ENCODE data around the gene MFSD6. TPM values are rescaled to one million over a fixed set of nuclear protein-coding genes. Genes with fewer than 3 reads are reported as not detected.
A peak's percentile ranks its signal among the peaks of the same experiment; 100 is the strongest.
"Not testable (repeated sequence)": the region's sequence is repeated elsewhere in the genome, so short reads cannot be mapped to it uniquely, and the experiment has no call there.

MFSD6 gene
- 100 to 1,000 TPM; 132 to 189 (median 182) TPM for total RNA-seq

DNA sequence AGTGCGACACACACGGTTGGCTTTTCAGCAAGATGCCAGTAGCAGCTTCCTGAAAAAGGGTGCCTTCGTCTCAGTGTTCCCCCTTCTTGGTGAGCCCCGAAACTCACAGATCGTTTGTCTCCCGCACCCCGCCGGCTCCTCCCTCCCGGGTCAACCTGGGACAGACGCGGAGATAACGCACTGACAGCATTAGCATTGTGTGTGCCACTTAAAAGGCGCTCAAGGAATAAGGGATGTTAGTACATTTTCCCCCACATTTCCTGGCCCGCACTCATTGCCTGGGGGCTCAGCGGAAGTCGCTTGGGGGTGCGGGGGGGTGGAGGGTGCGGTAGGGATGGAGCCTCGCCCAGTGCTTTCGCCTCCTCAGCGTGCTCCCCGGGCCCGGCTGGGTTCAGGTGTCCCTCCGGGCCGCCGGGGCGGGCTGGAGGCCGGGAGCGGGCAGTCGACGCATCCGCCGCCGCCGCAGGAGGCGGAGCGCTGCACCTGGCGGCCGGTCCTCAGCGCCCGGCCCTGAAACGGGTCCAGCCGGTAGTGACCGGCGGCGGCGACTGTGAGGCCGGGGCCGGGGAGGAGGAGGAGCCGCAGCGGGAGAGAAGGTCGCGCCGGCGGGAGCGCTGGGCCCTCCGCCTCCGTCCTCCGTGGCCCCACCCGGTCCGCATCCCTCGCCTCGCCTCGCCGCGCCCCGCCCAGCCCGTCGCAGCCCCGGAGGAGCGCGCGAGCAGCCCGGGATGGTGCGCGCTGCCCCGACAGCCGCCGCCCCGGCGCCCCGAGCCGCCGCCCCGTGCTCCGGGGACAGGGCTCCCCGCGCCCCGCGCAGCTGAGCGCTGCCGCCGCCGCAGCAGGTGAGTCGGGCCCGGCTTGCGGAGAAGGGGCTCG is at the start of gene MFSD6:
Gene MFSD6 (plus strand): TSS at position 694 of the 876 bp plus-strand sequence. CDS start 27,675 bp downstream, outside the sequence.
- peak within 1 kb of the TSS; percentile 85 to 95 (median 90) for H3K27ac ChIP-seq
- peaks cover 25 to 32% of the 10 kb centered on the region in 2 donors for H3K4me1 ChIP-seq
- no peaks in the 10 kb centered on the region for H3K27me3 ChIP-seq
- DNase-seq = peak; percentile 75 to 77
- no peaks in the 10 kb centered on the region for H3K9me3 ChIP-seq
- WGBS, 2 donors = 3 to 7% methylated on average over 13 of the region's 98 CpGs
- intact Hi-C loops (cut with DNase I) = no loop called here
- peak in 1 of 2 donors; percentile 82 for TF ChIP-seq POLR2A (IDR thresholded peaks at IDR 0.05)
- TF ChIP-seq, protein P1, sequence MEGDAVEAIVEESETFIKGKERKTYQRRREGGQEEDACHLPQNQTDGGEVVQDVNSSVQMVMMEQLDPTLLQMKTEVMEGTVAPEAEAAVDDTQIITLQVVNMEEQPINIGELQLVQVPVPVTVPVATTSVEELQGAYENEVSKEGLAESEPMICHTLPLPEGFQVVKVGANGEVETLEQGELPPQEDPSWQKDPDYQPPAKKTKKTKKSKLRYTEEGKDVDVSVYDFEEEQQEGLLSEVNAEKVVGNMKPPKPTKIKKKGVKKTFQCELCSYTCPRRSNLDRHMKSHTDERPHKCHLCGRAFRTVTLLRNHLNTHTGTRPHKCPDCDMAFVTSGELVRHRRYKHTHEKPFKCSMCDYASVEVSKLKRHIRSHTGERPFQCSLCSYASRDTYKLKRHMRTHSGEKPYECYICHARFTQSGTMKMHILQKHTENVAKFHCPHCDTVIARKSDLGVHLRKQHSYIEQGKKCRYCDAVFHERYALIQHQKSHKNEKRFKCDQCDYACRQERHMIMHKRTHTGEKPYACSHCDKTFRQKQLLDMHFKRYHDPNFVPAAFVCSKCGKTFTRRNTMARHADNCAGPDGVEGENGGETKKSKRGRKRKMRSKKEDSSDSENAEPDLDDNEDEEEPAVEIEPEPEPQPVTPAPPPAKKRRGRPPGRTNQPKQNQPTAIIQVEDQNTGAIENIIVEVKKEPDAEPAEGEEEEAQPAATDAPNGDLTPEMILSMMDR (IDR thresholded peaks at IDR 0.05) = peak in 3 of 6 experiments; percentile 12 to 25 (median 20)
- H3K36me3 ChIP-seq = no peaks in the 10 kb centered on the region
- H3K4me3 ChIP-seq (replicated peaks in 1 of 3) = peak within 1 kb of the TSS; percentile 60 to 89 (median 70)

DNA sequence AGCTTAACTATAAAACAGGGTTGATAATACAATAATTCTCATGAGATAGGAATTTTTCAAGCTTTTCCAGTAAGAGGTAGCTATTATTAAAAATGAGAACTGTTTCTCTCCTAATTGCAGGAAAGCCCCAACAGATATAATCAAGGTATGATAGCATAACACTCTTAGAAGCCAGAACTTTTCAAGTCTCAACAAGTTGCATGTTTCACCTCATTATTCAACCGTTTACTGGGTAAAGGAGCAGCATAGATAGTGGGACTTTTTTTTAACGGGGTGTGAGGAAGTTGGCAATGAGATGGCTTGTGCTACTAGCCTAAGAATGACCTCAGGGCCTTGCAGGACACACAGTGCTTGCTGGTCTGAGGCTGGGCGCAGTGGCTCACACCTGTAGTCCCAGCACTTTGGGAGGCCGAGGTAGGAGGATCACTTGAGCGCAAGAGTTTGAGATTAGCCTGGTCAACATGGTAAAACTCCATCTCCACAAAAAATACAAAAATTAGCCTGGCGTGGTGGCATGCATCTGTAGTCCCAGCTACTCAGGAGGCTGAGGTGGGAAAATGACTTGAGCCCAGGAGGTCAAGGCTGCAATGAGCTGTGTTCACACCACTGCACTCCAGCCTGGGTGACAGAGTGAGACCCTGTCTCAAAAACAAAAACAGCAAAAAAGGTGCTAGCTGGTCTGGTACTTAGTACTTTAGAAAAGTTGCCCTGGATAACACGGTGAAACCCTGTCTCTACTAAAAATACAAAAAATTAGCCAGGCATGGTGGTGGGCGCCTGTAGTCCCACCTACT is 49.3 kb upstream of the MFSD6 start:
- intact Hi-C loops (cut with DNase I); H3K36me3 ChIP-seq; DNase-seq; H3K9me3 ChIP-seq; H3K4me3 ChIP-seq (replicated peaks in 1 of 3); H3K27me3 ChIP-seq: not testable (repeated sequence)
- WGBS, 2 donors = 87 to 90% methylated on average over 8 of the region's 8 CpGs
- H3K27ac ChIP-seq = peak overlapping the region in 2 of 3 donors; percentile 65 to 70
- peaks cover 27 to 31% of the 10 kb centered on the region in 2 donors for H3K4me1 ChIP-seq

DNA sequence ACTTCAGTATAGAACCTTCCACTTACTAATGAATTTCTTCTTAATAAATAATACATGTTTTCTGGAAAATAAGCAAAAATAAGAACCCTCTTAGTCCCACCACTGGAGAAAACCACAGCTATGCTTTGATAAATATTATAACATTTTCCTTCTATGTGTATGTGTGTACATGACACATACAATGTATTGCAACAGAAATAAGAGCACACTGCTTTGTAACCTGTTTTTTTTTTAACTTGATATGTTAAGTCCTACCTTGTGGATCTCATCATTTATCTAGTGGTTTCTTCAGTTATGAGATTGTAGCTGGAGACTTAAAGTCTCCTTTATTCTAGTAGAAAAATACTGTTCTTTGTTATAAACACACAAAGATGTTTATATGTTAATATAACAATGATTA is 47.6 kb upstream of the MFSD6 start:
- Histone ChIP-seq H3K9me3 (no peaks in the 10 kb centered on the region), H3K27ac (peak overlapping the region in 2 of 3 donors; percentile 58 to 70), H3K27me3 (no peaks in the 10 kb centered on the region), H3K36me3 (no peaks in the 10 kb centered on the region), H3K4me1 (peaks cover 27 to 31% of the 10 kb centered on the region in 2 donors), H3K4me3 (replicated peaks in 1 of 3) (no peak overlapping the region)
- DNase-seq = no peak
- intact Hi-C loops (cut with DNase I) = no loop called here
- TF ChIP-seq POLR2A (IDR thresholded peaks at IDR 0.05) = no peak
- TF ChIP-seq, protein P1 (IDR thresholded peaks at IDR 0.05) = no peak

DNA sequence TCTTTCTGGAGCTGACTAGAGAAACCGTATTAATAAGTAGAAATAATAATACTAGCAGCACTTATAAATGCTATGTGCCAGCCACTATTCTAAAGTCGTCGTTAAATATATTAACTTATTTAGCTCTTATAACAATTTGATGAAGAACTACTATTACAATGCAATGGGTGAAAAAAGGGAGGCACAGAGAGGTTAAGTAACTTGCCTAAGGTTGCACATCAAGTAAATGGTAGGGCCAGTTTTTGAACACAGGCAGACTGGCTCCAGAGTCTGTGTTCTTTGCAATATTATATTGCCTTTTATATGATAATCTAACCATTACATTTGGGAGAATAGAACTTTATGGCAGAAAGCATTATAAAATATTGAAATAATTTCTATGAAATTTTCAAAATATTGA is 47.2 kb upstream of the MFSD6 start:
- Histone ChIP-seq H3K4me3 (replicated peaks in 1 of 3) (no peak overlapping the region), H3K36me3 (no peaks in the 10 kb centered on the region), H3K9me3 (no peaks in the 10 kb centered on the region), H3K4me1 (peaks cover 23 to 31% of the 10 kb centered on the region in 2 donors), H3K27me3 (no peaks in the 10 kb centered on the region), H3K27ac (no peak overlapping the region)
- TF ChIP-seq POLR2A (IDR thresholded peaks at IDR 0.05) = no peak
- TF ChIP-seq, protein P1 (IDR thresholded peaks at IDR 0.05) = no peak
- intact Hi-C loops (cut with DNase I) = no loop called here
- 98 to 99% methylated on average over 3 of the region's 3 CpGs for WGBS, 2 donors
- DNase-seq = no peak

DNA sequence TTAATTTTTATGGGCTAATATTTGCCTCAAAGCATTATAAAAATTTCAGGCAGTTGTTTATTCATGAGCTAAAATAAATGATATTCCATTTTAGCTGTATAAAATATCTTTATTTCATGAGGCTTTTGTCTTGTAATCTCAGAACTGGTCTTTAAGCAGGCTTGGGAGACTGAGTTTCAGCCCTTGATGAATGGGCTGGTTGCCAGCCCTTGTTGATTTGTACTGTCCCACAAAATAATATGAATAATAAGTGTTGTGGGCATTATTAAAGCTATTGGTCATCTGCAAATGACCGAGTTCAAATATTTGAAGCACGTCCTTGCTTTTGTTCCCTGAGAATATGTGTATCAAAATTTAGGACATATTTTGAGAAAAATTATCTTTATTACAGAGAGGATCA is 46.6 kb upstream of the MFSD6 start:
- H3K4me1 ChIP-seq = peaks cover 18 to 25% of the 10 kb centered on the region in 2 donors
- no peak for TF ChIP-seq POLR2A (IDR thresholded peaks at IDR 0.05)
- TF ChIP-seq, protein P1 (IDR thresholded peaks at IDR 0.05) = no peak
- intact Hi-C loops (cut with DNase I) = no loop called here
- 66 to 98% methylated on average over 2 of the region's 2 CpGs for WGBS, 2 donors
- H3K9me3 ChIP-seq = no peaks in the 10 kb centered on the region
- no peak overlapping the region for H3K4me3 ChIP-seq (replicated peaks in 1 of 3)
- no peaks in the 10 kb centered on the region for H3K36me3 ChIP-seq
- H3K27ac ChIP-seq = no peak overlapping the region
- no peaks in the 10 kb centered on the region for H3K27me3 ChIP-seq
- no peak for DNase-seq

All from thyroid gland (tissue), 4 donors.